Measurements from ENCODE around the gene LTBP1. TPM values are rescaled to one million over a fixed set of nuclear protein-coding genes. Genes with fewer than 3 reads are reported as not detected.

Gene LTBP1
- total and polyA plus RNA-seq, 2 experiments from 2014 or later, result 35.6 to 68.9 TPM

DNA sequence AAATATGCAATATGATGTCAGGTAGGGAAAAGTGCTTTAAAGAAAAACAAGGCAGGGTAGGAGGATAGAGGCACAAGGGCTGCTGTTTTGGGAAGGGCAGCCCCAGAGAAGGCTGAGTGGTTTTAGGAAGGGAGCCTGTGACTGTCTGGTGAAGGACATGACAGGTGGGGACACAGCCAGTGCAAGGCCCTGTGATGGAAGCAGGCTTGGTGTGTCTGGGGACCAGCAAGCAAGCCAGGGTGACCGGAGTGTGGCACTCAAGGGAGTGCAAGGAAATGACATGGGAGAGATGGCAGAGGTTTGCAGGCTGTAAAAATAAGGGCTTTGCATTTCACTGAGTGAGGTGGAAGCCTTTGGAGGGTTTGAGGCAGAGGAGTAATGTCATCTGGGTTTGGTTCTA is 62.0 kb downstream of the LTBP1 start:
- TF ChIP-seq EZH2phosphoT487 (IDR thresholded peaks at IDR 0.05; ENCODE audit: low read depth, severe bottlenecking, unreplicated experiment) (no peak), EZH2 (IDR thresholded peaks at IDR 0.05; ENCODE audit: borderline replicate concordance) (no peak)
- TF ChIP-seq, protein P1, sequence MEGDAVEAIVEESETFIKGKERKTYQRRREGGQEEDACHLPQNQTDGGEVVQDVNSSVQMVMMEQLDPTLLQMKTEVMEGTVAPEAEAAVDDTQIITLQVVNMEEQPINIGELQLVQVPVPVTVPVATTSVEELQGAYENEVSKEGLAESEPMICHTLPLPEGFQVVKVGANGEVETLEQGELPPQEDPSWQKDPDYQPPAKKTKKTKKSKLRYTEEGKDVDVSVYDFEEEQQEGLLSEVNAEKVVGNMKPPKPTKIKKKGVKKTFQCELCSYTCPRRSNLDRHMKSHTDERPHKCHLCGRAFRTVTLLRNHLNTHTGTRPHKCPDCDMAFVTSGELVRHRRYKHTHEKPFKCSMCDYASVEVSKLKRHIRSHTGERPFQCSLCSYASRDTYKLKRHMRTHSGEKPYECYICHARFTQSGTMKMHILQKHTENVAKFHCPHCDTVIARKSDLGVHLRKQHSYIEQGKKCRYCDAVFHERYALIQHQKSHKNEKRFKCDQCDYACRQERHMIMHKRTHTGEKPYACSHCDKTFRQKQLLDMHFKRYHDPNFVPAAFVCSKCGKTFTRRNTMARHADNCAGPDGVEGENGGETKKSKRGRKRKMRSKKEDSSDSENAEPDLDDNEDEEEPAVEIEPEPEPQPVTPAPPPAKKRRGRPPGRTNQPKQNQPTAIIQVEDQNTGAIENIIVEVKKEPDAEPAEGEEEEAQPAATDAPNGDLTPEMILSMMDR (IDR thresholded peaks at IDR 0.05; ENCODE audit: poor library complexity), result no peak
- DNase-seq (ENCODE audit: low spot score), result no peak
- peaks cover 4% of the 10 kb centered on the region for H3K79me2 ChIP-seq
- no peaks in the 10 kb centered on the region for H4K20me1 ChIP-seq (ENCODE audit: insufficient read depth, poor library complexity, severe bottlenecking)
- H2AFZ ChIP-seq, result no peak overlapping the region
- no peak overlapping the region for H3K4me2 ChIP-seq
- 94% methylated on average over 1 of the region's 1 CpG for WGBS (ENCODE audit: low lambda C conversion rate, missing lambda C conversion rate)
- no peak overlapping the region for H3K4me3 ChIP-seq
- H3K27me3 ChIP-seq, result no peaks in the 10 kb centered on the region
- no peaks in the 10 kb centered on the region for H3K4me1 ChIP-seq (ENCODE audit: insufficient read depth)
- no peaks in the 10 kb centered on the region for H3K36me3 ChIP-seq (replicated peaks; ENCODE audit: insufficient read depth, low read depth)
- no peaks in the 10 kb centered on the region for H3K9me3 ChIP-seq (ENCODE audit: low read depth)
- no peaks in the 10 kb centered on the region for H3K9me2 ChIP-seq (replicated peaks; ENCODE audit: insufficient read depth)
- H3K27ac ChIP-seq, result no peak overlapping the region

DNA sequence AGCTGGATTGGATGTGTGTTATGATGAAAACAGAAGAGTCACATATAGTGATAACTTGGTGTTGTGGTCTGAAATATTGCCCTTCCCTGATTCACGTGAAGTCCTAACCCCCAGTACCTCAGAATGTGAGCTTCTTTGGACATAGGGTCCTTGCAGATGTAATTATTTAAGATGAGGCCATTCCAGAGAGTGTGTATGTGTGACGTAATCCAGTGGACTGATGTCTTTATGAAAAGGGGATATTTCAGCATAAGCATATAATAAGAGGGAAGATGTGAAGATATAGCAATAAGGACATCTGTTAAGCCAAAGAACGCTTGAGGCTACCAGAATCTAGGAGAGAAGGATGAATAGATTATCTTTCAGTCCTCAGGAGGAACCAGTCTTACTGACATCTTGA is 62.5 kb downstream of the LTBP1 start:
- Histone ChIP-seq H4K20me1 (ENCODE audit: insufficient read depth, poor library complexity, severe bottlenecking) (no peaks in the 10 kb centered on the region), H3K4me2 (no peak overlapping the region), H3K27ac (no peak overlapping the region), H2AFZ (no peak overlapping the region), H3K9me2 (replicated peaks; ENCODE audit: insufficient read depth) (no peaks in the 10 kb centered on the region), H3K36me3 (replicated peaks; ENCODE audit: insufficient read depth, low read depth) (no peaks in the 10 kb centered on the region), H3K79me2 (peaks cover 2% of the 10 kb centered on the region), H3K4me1 (ENCODE audit: insufficient read depth) (peaks cover 3% of the 10 kb centered on the region), H3K4me3 (no peak overlapping the region), H3K9me3 (ENCODE audit: low read depth) (no peaks in the 10 kb centered on the region), H3K27me3 (no peaks in the 10 kb centered on the region)
- DNase-seq (ENCODE audit: low spot score), result no peak
- TF ChIP-seq, protein P1 (IDR thresholded peaks at IDR 0.05; ENCODE audit: poor library complexity), result no peak
- TF ChIP-seq EZH2 (IDR thresholded peaks at IDR 0.05; ENCODE audit: borderline replicate concordance) (no peak), EZH2phosphoT487 (IDR thresholded peaks at IDR 0.05; ENCODE audit: low read depth, severe bottlenecking, unreplicated experiment) (no peak)
- WGBS (ENCODE audit: low lambda C conversion rate, missing lambda C conversion rate), result 96% methylated on average over 3 of the region's 3 CpGs

DNA sequence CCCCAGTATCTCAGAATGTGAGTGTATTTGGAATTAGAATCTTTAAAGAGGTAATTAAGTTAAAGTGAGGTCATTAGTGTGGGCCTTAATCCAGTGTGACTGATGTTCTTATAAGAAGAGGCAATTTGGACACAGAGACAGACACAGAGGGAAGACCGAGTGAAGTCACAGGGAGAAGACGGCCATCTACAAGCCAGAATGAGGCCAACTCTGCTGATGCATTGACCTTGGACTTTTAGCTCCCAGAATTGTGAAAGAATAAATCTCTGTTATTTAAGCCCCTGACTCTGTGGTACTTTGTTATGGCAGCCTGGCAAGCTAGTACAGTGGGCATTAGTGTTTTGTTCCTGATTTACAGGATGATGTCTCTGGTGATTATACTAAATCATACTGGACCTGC is 64.6 kb downstream of the LTBP1 start:
- H3K4me3 ChIP-seq, result no peak overlapping the region
- 84% methylated on average over 2 of the region's 2 CpGs for WGBS (ENCODE audit: low lambda C conversion rate, missing lambda C conversion rate)
- no peak for DNase-seq (ENCODE audit: low spot score)
- H3K36me3 ChIP-seq (replicated peaks; ENCODE audit: insufficient read depth, low read depth), result no peaks in the 10 kb centered on the region
- H4K20me1 ChIP-seq (ENCODE audit: insufficient read depth, poor library complexity, severe bottlenecking), result no peaks in the 10 kb centered on the region
- no peak overlapping the region for H3K4me2 ChIP-seq
- no peak for TF ChIP-seq EZH2 (IDR thresholded peaks at IDR 0.05; ENCODE audit: borderline replicate concordance)
- TF ChIP-seq EZH2phosphoT487 (IDR thresholded peaks at IDR 0.05; ENCODE audit: low read depth, severe bottlenecking, unreplicated experiment), result no peak
- TF ChIP-seq, protein P1 (IDR thresholded peaks at IDR 0.05; ENCODE audit: poor library complexity), result no peak
- H2AFZ ChIP-seq, result no peak overlapping the region
- no peaks in the 10 kb centered on the region for H3K27me3 ChIP-seq
- peaks cover 22% of the 10 kb centered on the region for H3K4me1 ChIP-seq (ENCODE audit: insufficient read depth)
- no peaks in the 10 kb centered on the region for H3K9me2 ChIP-seq (replicated peaks; ENCODE audit: insufficient read depth)
- H3K27ac ChIP-seq, result no peak overlapping the region
- no peaks in the 10 kb centered on the region for H3K9me3 ChIP-seq (ENCODE audit: low read depth)
- peaks cover 2% of the 10 kb centered on the region for H3K79me2 ChIP-seq

DNA sequence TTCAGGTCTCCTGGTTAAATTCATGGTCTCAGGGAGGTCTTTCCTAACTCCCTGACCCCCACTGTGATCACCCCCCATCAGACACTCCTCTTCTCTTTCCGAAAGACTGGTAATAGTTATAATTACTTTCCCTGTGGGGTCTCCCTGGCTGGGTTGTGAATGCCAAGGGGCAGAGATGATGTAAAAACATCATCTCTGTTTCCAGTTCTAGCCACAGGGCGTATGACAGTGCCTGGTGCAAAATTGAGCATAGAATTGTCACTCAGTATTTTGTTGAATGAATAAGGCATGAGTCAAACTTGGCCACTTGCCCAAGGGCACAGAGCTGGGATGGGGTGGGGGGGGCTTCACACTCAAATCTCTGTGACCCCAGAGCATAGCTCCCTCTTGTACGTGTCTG is 65.2 kb downstream of the LTBP1 start:
- no peak overlapping the region for H3K4me2 ChIP-seq
- DNase-seq (ENCODE audit: low spot score), result no peak
- H3K4me3 ChIP-seq, result no peak overlapping the region
- H3K27me3 ChIP-seq, result no peaks in the 10 kb centered on the region
- no peaks in the 10 kb centered on the region for H4K20me1 ChIP-seq (ENCODE audit: insufficient read depth, poor library complexity, severe bottlenecking)
- no peaks in the 10 kb centered on the region for H3K9me3 ChIP-seq (ENCODE audit: low read depth)
- H3K27ac ChIP-seq, result no peak overlapping the region
- 95% methylated on average over 3 of the region's 3 CpGs for WGBS (ENCODE audit: low lambda C conversion rate, missing lambda C conversion rate)
- H3K4me1 ChIP-seq (ENCODE audit: insufficient read depth), result peaks cover 22% of the 10 kb centered on the region
- H3K36me3 ChIP-seq (replicated peaks; ENCODE audit: insufficient read depth, low read depth), result no peaks in the 10 kb centered on the region
- H3K9me2 ChIP-seq (replicated peaks; ENCODE audit: insufficient read depth), result no peaks in the 10 kb centered on the region
- TF ChIP-seq EZH2phosphoT487 (IDR thresholded peaks at IDR 0.05; ENCODE audit: low read depth, severe bottlenecking, unreplicated experiment) (no peak), EZH2 (IDR thresholded peaks at IDR 0.05; ENCODE audit: borderline replicate concordance) (no peak)
- TF ChIP-seq, protein P1 (IDR thresholded peaks at IDR 0.05; ENCODE audit: poor library complexity), result no peak
- H3K79me2 ChIP-seq, result peaks cover 2% of the 10 kb centered on the region
- no peak overlapping the region for H2AFZ ChIP-seq

Measured in hepatocyte (in vitro differentiated cells).